ENCODE measurements around the gene FCN2.

DNA sequence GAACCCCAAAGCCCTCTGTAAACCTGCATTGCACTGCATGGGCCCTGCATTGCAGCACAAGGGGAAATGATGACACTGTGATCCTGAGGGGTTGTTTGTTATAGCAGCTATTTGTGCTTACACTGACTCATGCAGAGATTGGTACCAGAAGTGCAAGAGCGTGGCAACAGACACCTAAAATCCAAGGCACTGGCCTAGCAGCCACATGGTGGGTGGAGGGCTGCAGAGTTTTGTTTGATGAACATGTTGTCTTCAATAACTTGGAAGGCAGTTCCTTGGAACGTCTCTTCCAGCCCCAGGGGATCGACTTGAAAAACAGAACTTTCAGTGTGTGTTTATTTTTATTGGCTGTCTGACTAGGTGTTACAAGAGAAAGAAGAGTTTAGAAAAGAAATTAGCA is 14.5 kb downstream of the FCN2 start:
- TF ChIP-seq, protein P1, sequence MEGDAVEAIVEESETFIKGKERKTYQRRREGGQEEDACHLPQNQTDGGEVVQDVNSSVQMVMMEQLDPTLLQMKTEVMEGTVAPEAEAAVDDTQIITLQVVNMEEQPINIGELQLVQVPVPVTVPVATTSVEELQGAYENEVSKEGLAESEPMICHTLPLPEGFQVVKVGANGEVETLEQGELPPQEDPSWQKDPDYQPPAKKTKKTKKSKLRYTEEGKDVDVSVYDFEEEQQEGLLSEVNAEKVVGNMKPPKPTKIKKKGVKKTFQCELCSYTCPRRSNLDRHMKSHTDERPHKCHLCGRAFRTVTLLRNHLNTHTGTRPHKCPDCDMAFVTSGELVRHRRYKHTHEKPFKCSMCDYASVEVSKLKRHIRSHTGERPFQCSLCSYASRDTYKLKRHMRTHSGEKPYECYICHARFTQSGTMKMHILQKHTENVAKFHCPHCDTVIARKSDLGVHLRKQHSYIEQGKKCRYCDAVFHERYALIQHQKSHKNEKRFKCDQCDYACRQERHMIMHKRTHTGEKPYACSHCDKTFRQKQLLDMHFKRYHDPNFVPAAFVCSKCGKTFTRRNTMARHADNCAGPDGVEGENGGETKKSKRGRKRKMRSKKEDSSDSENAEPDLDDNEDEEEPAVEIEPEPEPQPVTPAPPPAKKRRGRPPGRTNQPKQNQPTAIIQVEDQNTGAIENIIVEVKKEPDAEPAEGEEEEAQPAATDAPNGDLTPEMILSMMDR (IDR thresholded peaks at IDR 0.05) = no peak
- TF ChIP-seq ZFX (IDR thresholded peaks at IDR 0.05; ENCODE audit: borderline replicate concordance) = no peak
